ENCODE data around the gene AFAP1L1.
"Not testable (repeated sequence)": the region's sequence is repeated elsewhere in the genome, so short reads cannot be mapped to it uniquely, and the experiment has no call there.

The AFAP1L1 gene

DNA sequence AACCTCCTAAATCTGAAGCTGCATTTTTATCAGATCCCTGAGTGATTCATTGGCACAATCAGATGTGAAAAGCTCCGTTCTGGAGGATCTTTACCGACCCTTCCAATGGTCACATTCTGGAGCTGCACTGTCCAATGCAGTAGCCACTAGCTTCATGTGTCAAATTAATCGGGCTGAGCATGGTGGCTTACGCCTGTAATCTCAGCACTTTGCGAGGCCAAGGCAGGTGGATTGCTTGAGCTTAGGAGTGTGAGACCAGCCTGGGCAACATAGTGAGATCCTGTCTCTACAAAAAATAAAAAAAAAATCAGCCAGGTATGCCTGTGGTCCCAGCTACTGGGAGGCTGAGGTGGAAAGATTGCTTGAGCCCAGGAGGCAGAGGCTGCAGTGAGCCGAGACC, 103.8 kb downstream of the AFAP1L1 start:
- no peak for DNase-seq

DNA sequence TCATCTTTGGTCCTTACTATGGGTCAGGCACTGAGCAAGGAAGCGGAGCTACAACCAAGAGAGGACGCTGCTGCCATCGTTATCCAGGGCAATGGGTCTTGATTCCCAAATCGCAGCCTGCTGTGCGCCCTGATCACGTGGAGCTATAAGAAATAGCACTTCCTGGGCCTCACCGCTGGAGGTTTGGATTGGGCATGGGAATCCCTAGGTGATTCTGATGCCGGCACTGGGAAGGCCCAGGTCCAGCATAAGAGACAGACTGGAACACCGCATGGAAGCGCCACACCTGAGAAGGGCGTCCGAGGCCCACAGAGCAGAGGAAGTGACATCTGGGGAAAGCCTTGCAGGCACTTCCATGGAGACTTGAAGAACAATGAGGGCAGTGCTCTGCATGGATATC, 104.4 kb downstream of the AFAP1L1 start:
- DNase-seq = no peak

DNA sequence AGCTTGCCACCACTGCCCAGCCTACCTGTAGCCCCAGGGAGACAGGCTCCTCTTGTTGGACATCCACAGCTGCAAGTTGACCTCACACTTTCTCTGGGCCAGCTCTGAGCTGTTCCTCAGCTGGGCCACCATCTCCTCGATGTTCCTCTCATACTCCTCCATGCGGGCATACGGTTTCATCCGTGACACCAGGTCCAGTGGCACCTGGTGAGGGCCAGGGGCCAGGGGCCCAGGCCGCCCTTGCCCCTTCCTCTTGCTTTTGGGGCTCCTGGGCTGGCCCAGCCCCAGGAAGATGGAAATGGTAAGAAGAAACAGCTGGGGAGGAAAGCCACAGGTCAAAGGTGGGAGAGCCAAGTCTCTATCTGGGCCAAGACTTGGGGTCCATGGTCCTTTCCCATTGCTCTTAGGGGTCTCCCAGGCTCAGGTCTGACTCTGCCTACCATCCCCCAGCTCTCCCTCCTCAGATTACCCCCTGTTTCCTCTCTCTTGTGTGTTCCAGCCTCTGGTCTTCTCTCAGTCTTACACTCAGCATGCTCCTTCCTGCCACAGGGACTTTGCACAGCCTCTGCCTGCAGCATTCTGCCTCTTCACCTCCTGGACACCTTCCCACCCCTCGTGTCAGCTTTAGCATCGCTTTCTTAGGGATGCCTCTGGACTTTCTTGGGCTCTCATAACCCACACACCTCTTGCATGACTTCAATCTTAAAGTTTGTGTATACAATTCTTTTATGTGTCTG, 105.2 kb downstream of the AFAP1L1 start:
- DNase-seq = no peak

DNA sequence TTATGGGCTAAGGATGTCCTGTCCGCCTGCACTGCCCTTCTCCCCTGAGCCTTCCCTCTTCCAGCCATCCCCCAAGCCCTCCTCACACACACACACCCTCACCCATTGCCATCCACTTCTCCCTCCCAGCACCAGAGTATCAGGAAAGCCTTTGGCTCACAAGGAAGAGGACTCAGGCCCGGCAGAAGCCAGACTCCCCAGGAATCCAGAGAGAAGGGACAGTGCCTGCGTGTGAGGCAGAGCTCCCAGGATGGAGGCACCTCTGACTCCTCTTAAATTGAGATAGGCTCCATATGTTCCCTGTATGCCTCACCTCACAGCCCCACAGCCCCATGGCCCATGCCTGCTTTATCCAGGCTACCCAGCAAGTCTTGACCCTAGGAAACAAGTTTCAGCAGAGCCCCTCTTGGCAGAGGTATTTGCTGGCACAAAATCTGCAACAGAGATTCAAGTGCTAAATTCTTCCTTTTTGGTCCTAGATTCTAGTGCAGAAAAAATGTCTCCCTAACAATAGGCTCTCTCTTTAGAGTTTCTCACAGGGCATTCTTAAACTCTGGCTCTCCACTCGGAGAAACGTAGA, 106.7 kb downstream of the AFAP1L1 start:
- no peak for DNase-seq

DNA sequence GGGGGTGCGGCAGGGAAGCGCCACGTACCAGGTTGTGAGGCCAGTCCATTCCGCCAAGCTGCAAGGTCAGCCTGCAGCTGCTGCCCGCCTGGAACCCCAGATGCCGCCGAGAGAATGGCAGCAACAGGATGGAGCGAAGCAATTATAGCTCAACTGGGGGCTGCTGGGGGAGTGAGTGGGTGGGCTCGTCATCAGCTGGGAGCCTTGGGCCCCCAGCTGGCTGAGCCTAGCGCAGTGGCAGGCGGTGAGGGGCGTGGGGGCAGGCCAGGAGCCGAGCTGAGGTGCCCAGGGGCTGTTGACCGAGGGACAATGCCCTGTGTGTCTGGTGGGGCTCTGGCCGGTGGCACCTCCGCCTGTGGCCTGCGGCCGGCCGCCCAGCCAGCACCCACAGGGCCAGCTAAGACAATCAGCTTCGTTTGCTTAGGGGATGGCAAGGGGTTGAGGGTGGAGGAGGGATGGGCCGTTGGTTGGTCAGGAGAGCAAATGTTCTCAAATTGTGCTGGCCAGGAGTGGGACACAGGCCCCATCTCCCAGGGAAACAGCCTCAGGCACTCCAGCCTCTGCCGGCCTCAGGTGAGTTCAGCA, 107.6 kb downstream of the AFAP1L1 start, which contains the start of gene IL17B:
IL17B (minus strand) TSS at position 116 of the 585 bp plus-strand sequence; CDS start at position 49, 67 bp downstream.
- no peak for DNase-seq

DNA sequence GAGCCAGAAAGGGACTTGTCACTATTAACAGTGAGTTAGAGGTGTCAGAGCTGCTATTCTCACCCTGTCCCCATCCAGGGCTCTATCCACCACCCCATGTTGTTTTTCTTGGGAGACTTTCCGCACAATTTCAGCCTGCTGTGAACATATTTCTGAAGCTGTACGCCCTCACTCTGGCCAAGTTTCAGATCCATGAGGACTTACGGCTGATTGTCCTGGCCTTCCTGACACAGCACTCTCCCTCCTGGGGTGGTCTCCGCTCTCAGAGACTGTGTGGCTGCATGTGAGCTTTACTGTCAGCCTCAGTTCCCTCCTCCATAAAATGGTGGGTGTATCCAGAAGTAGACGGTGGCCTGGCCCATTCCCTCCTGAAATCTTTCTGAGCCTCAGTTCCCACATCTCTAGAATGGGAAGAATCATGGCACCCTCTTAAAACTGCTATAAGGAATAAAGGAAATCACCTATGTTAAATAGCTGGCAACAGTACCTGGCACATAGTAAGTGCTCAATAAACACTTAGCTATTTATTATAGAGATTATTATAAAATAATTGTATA, 108.2 kb downstream of the AFAP1L1 start:
- no peak for DNase-seq

DNA sequence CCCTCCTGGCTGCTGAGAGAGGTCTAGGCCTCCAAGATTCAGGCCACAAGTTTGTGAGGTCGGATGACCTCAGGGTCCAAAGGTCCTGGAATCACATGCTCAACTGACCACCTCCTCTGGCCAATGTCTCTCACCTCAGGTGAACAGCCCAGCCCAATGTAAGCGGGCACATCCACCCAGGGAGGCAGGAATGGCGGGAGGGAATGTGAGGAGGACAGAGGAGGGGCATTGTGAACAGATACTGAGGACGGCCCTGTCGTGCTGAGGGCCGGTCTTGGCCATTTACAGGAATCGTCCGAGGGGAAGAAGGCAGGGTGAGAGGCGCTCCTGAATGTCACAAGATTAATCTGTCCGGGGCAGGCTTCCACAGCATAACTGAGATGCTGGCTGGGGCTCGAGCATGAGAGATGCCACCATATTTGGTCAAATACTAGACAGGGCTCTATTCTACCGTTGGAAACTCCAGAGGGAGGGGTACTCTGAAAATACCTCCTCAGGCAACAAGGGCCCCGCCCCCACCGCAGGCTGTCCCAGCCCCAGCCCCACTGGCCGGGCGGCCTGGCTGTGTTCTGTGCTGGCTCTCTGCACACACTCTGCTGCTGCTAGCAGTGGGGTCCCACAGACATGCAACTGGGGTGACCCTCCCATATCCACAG, 108.9 kb downstream of the AFAP1L1 start:
- DNase-seq = peak; percentile 39

DNA sequence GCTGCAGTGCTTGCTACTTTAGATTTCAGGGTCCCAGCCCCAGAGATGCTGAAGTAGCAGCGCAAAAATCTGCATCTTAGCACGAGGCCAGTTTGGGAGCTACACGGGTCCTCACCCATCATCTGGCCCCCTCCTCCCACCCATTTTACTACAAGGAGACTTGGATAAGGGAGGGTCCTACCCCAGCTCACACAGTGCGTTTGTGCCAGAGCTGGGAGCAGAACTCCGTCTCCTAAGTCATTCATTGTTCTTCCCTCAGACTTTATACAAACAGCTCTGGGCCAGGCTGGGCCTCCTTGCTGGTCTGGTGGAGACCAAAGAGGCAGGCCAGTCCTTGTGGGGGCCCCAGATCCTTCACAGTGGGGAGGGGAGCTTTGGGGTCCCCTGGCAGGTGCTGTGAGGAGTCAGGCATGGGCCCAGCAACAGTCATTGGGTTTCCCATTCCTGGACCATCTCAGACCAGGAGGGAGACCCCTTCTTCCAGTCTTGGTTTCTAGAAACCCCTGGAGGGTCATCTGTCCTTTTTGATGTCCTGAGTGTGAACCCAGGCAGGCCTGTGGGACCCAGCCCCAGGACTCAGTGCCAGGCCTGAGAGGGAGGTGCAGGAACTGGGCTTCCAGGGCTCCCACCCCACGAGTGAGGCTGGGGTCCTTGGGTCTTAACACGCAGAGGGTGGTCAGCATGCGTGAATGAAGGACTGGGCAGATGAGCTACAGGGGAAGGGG, 109.8 kb downstream of the AFAP1L1 start:
- DNase-seq = no peak

DNA sequence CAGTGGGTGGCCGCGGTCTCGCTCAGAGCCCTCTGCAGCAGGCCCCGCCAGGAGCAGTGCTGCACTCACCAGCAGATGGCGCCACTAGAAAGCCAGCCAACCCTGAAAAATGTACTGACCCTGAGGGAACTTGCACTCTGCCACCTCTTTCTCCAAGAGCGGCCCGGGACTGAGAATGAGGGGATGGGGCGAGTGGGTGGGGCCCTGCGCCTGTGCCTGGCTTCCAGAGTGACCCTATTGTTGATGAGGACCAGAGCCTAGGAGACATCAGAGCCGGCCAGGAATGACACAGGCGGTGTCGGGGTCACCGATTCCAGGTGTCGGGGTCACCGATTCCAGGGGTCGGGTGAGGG, 110.3 kb downstream of the AFAP1L1 start:
- DNase-seq = peak; percentile 70

DNA sequence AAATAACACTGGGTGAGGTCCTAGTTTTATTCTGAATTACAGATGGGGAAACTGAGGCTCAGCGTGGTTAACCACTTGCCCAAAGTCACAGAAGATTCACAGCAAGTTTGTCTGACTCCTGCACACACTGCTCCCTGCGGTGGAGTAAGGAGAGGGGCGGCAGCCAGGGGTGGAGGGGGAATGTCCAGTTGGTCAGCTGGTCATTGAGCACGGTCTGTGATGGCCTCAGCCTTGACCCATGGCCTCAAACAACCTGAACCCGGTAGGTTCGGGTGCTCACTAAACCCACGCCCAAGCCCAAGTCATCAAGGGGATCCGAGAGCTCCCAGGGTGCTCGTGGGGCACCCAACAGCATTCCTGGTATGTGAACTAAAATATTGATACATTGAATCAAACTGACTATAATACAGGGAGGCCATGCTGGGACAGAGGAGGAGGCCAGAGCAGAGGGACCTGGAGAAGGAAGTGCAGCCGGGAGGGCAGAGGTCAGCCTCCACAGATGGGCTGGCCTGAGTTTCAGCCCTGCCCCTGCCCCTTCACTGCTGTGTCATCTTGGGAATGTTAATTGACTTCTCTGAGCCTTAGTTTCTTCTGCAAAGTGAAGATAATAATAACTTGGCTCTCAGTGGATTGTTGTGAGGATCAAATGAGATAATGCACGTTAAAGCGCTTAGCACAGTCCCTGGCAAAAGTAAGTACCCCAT, 111.0 kb downstream of the AFAP1L1 start:
- DNase-seq = no peak

DNA sequence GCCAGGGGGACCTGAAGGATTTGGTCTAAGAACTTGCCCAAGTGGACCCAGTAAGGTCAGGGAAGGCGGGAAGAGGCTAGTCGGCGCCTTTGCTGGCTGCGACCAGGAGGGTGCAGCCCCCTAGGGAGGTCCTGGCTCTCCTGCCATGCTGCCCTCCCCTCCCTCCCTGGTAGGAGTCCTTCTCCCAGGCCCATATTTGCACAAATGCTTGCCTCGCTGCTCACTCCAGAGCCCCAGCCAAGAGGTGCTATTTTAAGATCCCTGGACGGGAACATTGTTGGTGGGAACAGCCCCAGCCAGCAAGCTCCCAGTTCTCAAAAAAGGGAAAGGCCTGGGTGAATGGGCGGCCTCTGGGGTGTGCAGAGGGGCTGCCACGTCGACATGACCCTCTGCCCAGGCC, 111.7 kb downstream of the AFAP1L1 start:
- DNase-seq = no peak

DNA sequence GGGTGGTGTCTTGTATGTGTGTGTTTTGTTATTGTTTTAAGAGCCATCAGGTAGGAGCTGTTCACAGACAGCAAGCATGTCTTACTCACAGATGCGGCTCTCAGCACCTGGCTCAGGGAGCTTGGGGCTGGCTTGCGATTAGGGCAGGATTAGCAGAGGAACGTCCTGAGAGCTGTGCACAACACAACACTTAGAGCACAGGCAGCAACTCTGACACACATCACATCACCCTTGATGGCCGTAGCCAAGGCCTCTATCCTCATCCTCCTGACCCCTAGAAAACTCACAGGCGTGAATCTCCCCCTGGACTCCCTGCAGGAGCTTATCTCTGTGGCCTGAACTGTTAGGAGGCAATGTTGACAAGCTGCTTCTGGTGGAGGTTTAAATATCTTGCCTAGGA, 114.5 kb downstream of the AFAP1L1 start:
- no peak for DNase-seq

DNA sequence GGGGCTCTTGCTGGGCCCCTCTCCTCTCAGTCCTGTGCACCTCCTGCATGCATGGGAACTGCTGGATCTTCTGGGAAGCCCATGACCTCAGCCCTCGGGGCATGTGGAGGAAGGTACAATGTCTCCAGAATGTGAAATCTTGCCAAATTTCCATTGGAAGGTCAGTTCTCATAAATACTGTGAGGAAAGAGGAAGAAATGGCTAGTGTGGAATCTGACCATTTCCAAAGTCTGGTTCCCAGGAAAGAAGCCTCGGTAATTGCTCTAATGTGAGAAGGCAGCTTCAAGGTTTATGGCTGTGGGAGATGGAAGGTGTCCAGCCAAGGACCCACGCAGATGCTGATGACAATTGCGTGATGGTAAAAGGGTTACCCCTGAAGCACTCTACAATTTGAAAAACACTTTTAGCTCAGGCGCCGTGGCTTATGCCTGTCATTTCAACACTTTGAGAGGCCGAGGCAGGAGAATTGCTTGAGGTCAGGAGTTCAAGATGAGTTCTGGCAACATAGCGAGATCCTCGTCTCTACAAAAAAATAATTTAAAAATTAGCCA, 115.5 kb downstream of the AFAP1L1 start:
- peak; percentile 48 for DNase-seq

DNA sequence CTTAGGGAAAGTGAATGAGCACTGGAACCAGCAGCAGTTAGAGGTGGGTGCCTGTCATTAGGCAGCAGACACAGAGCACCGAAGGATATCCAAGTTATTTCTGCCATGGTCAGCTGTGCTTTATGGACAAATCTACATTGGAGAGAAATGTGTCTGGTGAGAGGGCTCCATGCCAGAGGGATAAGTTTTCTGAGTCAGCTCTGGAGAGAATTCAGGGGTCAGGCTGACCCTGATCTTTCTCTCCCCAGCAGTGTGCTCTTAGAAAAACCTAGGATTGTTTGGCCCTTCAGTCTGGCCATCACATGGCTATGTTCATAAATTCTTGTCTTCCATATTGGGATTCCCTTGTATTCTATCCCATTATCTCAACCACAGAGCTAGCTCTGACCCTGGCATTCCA, 116.3 kb downstream of the AFAP1L1 start:
- peak; percentile 64 for DNase-seq

DNA sequence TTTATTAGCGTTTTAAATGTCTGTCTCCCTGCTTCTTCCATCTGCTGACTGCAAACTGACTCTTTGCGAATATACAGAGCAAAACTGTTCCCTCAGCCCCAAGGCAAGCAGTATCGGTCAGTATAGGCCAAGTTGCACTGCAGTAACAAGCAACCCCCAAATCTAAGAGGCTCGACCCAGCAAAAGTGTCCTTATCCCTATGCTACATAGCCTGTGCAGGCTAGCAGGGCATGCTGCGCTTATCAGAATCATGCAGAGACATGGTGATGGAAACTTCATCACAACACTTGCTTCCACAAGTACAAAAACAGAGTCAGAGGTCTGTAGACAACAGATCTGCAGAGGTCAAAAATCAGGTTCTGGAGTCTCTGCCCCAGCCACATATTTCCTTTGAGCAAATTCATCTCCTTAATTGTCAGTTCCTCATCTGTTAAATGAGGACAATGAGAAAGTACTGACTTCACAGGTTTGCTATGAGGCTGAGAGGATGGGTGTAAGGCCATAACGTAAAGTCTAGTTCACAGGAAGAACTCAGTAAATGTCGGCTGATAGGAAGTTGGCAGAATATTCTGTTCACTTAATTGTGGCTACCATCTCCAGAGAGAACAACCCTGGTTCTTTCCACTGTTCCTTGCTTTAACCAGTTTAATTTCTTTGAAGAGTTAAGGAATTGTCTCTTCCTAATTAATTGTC, 117.0 kb downstream of the AFAP1L1 start:
- DNase-seq = no peak

DNA sequence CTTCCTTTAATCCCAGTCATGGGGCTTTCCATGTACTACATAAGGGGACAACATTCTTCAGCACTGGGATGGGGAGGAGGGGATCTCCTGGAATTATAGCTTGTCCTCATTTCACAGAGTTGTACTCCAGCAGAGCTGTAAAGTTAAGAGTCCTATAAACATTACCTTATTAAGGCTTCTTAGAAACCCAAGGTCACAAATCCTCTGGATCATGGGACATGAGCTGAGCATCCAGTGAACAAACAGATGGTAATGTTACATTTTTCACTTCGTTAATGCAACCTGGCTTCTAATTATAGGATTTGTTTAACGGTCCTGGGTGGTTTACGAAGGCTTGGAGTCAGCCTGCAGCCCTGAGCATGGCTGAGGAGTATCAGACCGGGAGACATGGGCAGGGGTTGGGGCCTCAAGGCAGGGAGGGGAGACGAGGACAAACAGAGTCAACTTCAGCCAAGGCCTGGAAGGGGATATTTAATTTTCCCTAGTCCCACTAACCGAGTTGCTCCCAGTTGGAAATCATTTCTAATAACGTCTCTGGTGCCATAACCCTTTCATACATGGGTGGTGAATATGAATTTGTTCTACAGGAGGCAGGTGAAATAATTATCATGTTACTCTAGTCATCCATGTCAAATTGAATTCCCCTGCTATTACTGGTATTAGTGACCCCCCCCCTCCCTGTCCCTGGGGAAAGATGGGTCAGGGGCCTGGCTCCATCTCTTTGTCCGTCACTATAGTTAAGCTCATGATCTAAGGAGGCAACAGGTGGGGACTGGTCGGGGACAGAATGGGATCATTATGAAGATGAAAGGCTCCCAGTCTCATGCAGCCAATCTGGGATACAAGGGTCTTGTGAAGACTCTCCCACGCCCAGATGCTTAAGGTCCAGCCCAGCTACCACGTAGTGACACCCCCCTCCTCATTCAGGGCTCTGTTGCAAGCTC, 118.2 kb downstream of the AFAP1L1 start:
- no peak for DNase-seq

DNA sequence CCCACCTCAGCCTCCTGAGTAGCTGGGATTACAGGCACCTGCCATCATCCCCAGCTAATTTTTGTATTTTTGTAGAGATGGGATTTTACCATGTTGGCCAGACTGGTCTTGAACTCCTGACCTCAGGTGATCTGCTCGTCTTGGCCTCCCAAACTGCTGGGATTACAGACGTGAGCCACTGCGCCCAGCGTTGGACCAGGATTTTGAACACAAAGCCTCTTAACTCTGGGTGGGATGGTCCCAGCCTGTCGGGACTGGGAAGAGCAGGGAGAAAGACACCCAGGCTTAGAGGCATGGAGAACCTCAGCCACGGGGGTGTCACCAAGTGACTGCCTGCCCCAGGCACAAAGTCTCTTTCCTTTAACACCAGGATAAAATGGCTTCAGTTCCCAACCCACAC, 119.4 kb downstream of the AFAP1L1 start:
- not testable (repeated sequence) for DNase-seq
